NCI-H1048 (cell line): ENCODE data around the gene KCNAB3.

ENCODE experiments used
- DNase-seq: peaks from one replicate; lab custom pipeline; 2025; lab: John Stamatoyannopoulos, UW

The KCNAB3 gene

DNA sequence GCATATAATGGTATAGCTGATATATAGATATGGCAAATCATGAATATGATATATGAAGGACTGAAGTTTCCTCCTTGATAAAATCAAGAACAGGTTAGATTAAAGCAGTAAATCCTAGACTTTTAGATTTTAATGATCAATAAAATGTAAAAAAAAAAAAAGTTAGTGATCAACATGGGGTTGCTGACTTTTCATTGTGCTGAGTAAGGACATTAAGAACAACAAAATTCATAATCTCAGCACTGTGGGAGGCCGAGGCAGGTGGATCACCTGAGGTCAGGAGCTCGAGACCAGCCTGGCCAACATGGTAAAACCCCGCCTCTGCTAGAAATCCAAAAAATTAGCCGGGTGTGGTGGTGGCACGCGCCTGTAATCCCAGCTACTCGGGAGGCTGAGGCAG is 51.4 kb downstream of the KCNAB3 start:
- no peak for DNase-seq

DNA sequence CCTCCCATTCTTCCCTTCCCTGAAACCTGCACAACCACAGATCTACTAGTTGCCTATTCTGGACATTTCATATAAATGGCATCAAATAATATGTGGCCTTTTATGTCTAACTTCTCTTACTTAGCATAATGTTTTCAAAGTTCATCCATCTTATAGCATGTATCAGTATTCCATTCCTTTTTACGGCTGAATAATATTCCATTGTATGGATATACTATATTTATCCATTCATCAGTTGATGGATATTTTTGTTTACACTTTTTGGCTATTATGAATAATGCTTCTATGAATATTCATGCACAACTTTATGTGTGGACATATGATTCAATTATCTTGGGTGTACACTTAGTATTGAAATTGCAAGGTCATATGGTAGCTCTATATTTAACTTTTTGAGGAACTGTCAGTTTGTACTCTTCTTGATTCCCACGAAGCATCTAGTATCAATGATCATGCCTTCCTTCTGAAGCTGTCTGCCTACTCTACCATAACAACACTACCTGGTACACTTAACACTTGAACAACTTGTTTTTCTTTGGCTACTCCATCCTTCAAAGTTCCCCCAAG is 53.8 kb downstream of the KCNAB3 start:
- DNase-seq, result no peak

DNA sequence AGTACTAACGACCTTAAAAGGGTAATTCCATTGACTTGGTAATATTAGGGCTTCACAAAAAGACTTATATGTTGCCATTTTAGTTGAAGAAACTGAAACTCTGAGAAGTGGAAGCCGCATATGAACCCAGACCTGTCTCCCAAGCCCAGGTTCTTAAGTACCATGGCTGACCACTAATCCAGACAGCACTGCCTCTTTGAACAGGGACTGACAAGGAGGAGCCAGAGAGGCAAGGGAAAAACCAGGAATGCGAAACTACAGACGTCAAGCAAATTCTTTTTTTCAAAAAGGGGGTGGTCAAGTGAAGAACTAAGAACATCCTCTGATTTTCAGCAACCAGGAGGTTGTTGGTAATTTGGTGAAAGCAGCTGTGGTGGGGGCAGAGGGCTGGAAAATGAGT is 56.6 kb downstream of the KCNAB3 start:
- DNase-seq, result no peak
